Mucosa of descending colon (tissue), 3 donors: Measurements from ENCODE around the gene GCLM. TPM values are rescaled to one million over a fixed set of nuclear protein-coding genes. Genes with fewer than 3 reads are reported as not detected.

Experiments used
- ATAC-seq: fragments of 200-7000 bp; cut with Tn5 transposase; one replicate; pipeline ENCODE4 v1.9.1; 2020; ENCODE audit warnings: mild to moderate bottlenecking, moderate library complexity
- DNase-seq, 3 donors: peaks; one replicate each; pipeline ENCODE4 v3.0.0-alpha.2; 2020
- H3K36me3 ChIP-seq: fragments of 200-600 bp; one replicate; pipeline ENCODE4 v1.8.0; 2021; ENCODE audit warnings: low read depth, mild to moderate bottlenecking
- H3K4me1 ChIP-seq: fragments of 200-600 bp; one replicate; pipeline ENCODE4 v1.8.0; 2021; ENCODE audit warnings: low read depth, mild to moderate bottlenecking
- H3K4me3 ChIP-seq: fragments of 200-600 bp; one replicate; pipeline ENCODE4 v1.8.0; 2021; ENCODE audit warnings: mild to moderate bottlenecking
- H3K9me3 ChIP-seq: fragments of 200-600 bp; one replicate; pipeline ENCODE4 v1.8.0; 2021; ENCODE audit warnings: mild to moderate bottlenecking
- intact Hi-C, 2 donors: fragments of 100-400 bp; cut with DNase I in 1 of 2; cut with micrococcal nuclease in 1 of 2; formaldehyde crosslinking; loops; one replicate each; pipeline versions ENCODE4 v1.11.0 to v1.11.1; 2022; cut with DNase I, micrococcal nuclease
- total RNA-seq, 3 donors: library from RNA; stranded (reverse); fragmentation: NEBNext Ultra II Directional in 2 of 3; extraction: Animal tissue kit (Norgen Biotek cat#: 25700) in 2 of 3; gene quantifications; one replicate each; pipeline versions ENCODE4 v1.2.1 to v1.2.4, GENCODE V29; 2021 to 2023
- TF ChIP-seq, protein P1 (sequence below): fragments of 200-600 bp; IDR thresholded peaks from one replicate; pipeline ENCODE4 v1.8.0; 2022; ENCODE audit warnings: antibody characterized with exemption, mild to moderate bottlenecking
- donor health status: DM: no; HTN: no; CAD: no; lungs with moderate emphysema.
- donor health status: DM: no; HTN: no; CAD: no.
- donor health status: DM: no; HTN: yes; CAD: no.

GCLM gene
- total RNA-seq, 3 donors from 2014 or later, result 10.2 to 15.3 (median 15.0) TPM

GRCh38 chr1:93844262-93845045, 64.8 kb downstream of the GCLM start:
- TF ChIP-seq, protein P1, sequence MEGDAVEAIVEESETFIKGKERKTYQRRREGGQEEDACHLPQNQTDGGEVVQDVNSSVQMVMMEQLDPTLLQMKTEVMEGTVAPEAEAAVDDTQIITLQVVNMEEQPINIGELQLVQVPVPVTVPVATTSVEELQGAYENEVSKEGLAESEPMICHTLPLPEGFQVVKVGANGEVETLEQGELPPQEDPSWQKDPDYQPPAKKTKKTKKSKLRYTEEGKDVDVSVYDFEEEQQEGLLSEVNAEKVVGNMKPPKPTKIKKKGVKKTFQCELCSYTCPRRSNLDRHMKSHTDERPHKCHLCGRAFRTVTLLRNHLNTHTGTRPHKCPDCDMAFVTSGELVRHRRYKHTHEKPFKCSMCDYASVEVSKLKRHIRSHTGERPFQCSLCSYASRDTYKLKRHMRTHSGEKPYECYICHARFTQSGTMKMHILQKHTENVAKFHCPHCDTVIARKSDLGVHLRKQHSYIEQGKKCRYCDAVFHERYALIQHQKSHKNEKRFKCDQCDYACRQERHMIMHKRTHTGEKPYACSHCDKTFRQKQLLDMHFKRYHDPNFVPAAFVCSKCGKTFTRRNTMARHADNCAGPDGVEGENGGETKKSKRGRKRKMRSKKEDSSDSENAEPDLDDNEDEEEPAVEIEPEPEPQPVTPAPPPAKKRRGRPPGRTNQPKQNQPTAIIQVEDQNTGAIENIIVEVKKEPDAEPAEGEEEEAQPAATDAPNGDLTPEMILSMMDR, result peak; percentile 55
- intact Hi-C loops, result loop anchor here in 1 of 2 donors (10.0 kb wide), 2 partner anchors 220 to 410 kb away; no protein-coding TSS in a partner anchor
- H3K9me3 ChIP-seq, result no peaks in the 10 kb centered on the region
- peaks cover 16% of the 10 kb centered on the region for H3K4me1 ChIP-seq
- DNase-seq (peak; percentile 48 to 76 (median 52)), ATAC-seq (peak; percentile 38)
- H3K36me3 ChIP-seq, result no peaks in the 10 kb centered on the region
- H3K4me3 ChIP-seq, result no peak overlapping the region

DNA sequence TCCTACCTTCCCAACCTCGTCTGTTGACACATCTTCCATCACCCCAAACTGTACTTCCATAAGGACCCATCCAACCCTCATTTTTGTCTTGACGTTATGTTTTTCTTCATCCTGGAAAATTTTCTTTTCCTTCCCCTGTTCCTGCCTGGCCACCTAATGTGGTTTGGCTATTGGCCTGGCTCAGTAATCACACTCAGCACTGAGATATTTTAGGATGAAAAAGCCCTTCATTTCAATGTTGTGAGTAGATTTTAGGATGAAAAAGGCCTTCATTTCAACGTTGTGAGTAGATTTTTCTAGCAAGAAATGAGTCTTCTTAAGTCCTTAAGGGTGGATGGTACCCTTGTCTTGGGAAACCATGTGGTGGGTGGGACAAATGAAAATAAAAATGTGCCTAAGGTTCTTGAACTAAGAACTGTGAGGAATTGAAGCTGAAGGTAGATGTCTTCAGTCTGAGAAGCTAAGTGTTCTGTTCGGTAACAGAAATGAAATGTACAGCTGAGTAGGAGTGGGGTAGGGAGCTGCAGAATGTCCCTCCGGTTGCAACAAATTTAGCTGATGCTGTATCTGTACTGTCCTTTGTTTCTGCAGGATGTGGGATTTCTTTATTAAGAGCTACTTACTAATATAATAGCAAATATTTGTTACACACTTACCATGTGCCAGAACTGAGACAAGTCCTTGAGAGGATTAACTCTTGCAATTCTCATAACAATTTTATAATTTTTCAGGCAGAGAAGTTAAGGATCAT, 66.3 kb downstream of the GCLM start:
- DNase-seq (no peak), ATAC-seq (no peak)
- peaks cover 12% of the 10 kb centered on the region for H3K4me1 ChIP-seq
- intact Hi-C loops, result loop anchor here in 1 of 2 donors (10.0 kb wide), 2 partner anchors 218 to 408 kb away; no protein-coding TSS in a partner anchor
- no peaks in the 10 kb centered on the region for H3K9me3 ChIP-seq
- no peaks in the 10 kb centered on the region for H3K36me3 ChIP-seq
- TF ChIP-seq, protein P1, result no peak
- no peak overlapping the region for H3K4me3 ChIP-seq

DNA sequence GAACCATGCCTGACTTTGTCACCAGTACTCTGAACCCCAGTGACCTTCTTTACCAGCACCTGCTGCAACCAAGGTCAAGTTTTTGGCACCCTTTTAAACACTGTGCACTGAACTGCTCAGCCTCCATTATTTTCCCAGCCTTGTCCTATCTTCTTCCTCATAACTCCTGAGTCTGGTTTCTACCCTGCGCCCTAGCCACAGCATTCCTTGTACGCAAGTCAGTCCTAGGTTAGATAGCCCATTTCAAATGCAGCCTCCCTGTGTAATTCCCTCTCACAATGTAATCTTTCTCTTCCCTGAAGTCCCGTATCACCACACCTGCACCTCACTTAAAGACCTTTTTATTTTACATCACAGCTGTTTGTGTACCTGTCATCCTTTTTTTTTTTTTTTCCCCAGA, 67.5 kb downstream of the GCLM start:
- no peaks in the 10 kb centered on the region for H3K9me3 ChIP-seq
- peaks cover 12% of the 10 kb centered on the region for H3K4me1 ChIP-seq
- H3K36me3 ChIP-seq, result no peaks in the 10 kb centered on the region
- TF ChIP-seq, protein P1, result no peak
- ATAC-seq (no peak), DNase-seq (no peak)
- no peak overlapping the region for H3K4me3 ChIP-seq
- intact Hi-C loops, result loop anchor here in 1 of 2 donors (10.0 kb wide), 2 partner anchors 217 to 407 kb away; no protein-coding TSS in a partner anchor

GRCh38 chr1:93840956-93841482, 68.2 kb downstream of the GCLM start:
- TF ChIP-seq, protein P1, result no peak
- peaks cover 12% of the 10 kb centered on the region for H3K4me1 ChIP-seq
- H3K9me3 ChIP-seq, result no peaks in the 10 kb centered on the region
- no peak overlapping the region for H3K4me3 ChIP-seq
- ATAC-seq, result no peak
- intact Hi-C loops, result loop anchor here in 1 of 2 donors (10.0 kb wide), 2 partner anchors 216 to 406 kb away; no protein-coding TSS in a partner anchor
- no peaks in the 10 kb centered on the region for H3K36me3 ChIP-seq
- DNase-seq, result no peak

DNA sequence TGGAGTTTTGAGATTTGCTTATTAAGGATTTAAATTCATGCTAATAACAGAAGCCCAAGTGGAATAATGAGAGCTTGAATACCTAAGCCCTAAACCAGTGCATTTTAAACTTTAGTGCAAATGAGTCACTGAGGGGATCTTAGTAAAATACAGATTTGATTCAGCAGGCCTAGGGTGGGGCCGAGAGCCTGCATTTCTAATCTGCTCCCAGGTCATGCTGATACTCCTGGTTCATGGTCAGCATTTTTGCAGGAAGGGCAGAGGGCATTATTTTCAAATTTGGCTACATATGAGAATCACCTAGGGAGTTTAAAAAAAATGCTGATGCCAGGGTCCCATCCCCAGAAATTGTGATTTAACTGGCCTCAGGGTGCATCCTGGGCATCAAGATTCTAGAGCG, 69.5 kb downstream of the GCLM start:
- no peak for DNase-seq
- Histone ChIP-seq H3K9me3 (no peaks in the 10 kb centered on the region), H3K36me3 (no peaks in the 10 kb centered on the region), H3K4me3 (no peak overlapping the region), H3K4me1 (peaks cover 4% of the 10 kb centered on the region)
- TF ChIP-seq, protein P1, result no peak
- ATAC-seq, result no peak
- intact Hi-C loops, result loop anchor here in 1 of 2 donors (10.0 kb wide), 2 partner anchors 215 to 405 kb away; no protein-coding TSS in a partner anchor
